Lower leg skin (tissue), 4 donors: Measurements from ENCODE around the gene DUSP6. TPM values are rescaled to one million over a fixed set of nuclear protein-coding genes. Genes with fewer than 3 reads are reported as not detected.

Source experiments
- DNase-seq, 2 donors: peaks; one replicate each; pipeline ENCODE4 v3.0.0-alpha.2; 2019; ENCODE audit warnings: low spot score in 2 of 2
- H3K4me3 ChIP-seq: fragments of 200-600 bp; sonication (generic); 2 replicates; pipeline ENCODE4 v1.5.1; 2017; ENCODE audit warnings: mild to moderate bottlenecking, low read depth; ENCODE audit not compliant: poor library complexity, severe bottlenecking
- CTCF ChIP-seq, 3 donors: fragments of 450-650 bp; IDR thresholded peaks; one replicate each; pipeline ENCODE4 v1.5.1; 2016; ENCODE audit warnings: antibody characterized with exemption in 3 of 3, mild to moderate bottlenecking in 3 of 3, moderate library complexity in 2 of 3
- POLR2A ChIP-seq, 2 donors: fragments of 450-650 bp; IDR thresholded peaks; one replicate each; pipeline ENCODE4 v1.6.1; 2016 to 2017; ENCODE audit warnings: antibody characterized with exemption in 2 of 2, mild to moderate bottlenecking in 1 of 2, moderate library complexity in 1 of 2
- WGBS, 2 donors: methylation state at CpG; one replicate each; pipeline ENCODE4 v1.1.5; 2018; 5-methylcytosine and 5-hydroxymethylcytosine counted together
- intact Hi-C: fragments of 100-400 bp; cut with DNase I; formaldehyde crosslinking; loops from one replicate; pipeline ENCODE4 v1.15.0; 2023; ENCODE audit warnings: low total_unique reads
- total RNA-seq, 4 donors: library from RNA; depleted of rRNA; stranded (reverse); fragments of >200 nt; gene quantifications; one replicate each; pipeline ENCODE4 v1.1.0, GENCODE V29; 2016

Gene DUSP6
- total RNA-seq, 4 donors from 2014 or later = 29.6 to 57.5 (median 41.9) TPM

GRCh38 chr12:89309815-89310214 lies 42.5 kb downstream of the DUSP6 start:
- TF ChIP-seq CTCF (IDR thresholded peaks at IDR 0.05) = no peak
- TF ChIP-seq POLR2A (IDR thresholded peaks at IDR 0.05) = no peak
- no peak overlapping the region for H3K4me3 ChIP-seq
- WGBS, 2 donors = 76 to 80% methylated on average over 4 of the region's 4 CpGs
- DNase-seq = no peak
- intact Hi-C loops = no loop called here

GRCh38 chr12:89309440-89309802 lies 42.9 kb downstream of the DUSP6 start:
- intact Hi-C loops = no loop called here
- whole genome bisulfite sequencing, 2 donors = 78 to 86% methylated on average over 3 of the region's 3 CpGs
- no peak overlapping the region for H3K4me3 ChIP-seq
- no peak for DNase-seq
- TF ChIP-seq CTCF (IDR thresholded peaks at IDR 0.05) (no peak), POLR2A (IDR thresholded peaks at IDR 0.05) (no peak)

GRCh38 chr12:89307474-89308253 lies 44.6 kb downstream of the DUSP6 start:
- intact Hi-C loops = no loop called here
- WGBS, 2 donors = 91 to 94% methylated on average over 9 of the region's 9 CpGs
- no peak for TF ChIP-seq CTCF (IDR thresholded peaks at IDR 0.05)
- TF ChIP-seq POLR2A (IDR thresholded peaks at IDR 0.05) = no peak
- no peak overlapping the region for H3K4me3 ChIP-seq
- no peak for DNase-seq

- TF ChIP-seq CTCF (IDR thresholded peaks at IDR 0.05) (no peak), POLR2A (IDR thresholded peaks at IDR 0.05) (no peak)
- DNase-seq = no peak
- no peak overlapping the region for H3K4me3 ChIP-seq
- 66 to 70% methylated on average over 5 of the region's 5 CpGs for WGBS, 2 donors
- intact Hi-C loops = no loop called here
Observed at GRCh38 chr12:89306827-89307473, 45.4 kb downstream of the DUSP6 start.

GRCh38 chr12:89305373-89305772 lies 46.9 kb downstream of the DUSP6 start:
- H3K4me3 ChIP-seq = no peak overlapping the region

More at GRCh38 chr12:89305373-89305772, 46.9 kb downstream of the DUSP6 start:
- DNase-seq = no peak
- WGBS, 2 donors = 87 to 88% methylated on average over 1 of the region's 1 CpG
- intact Hi-C loops = no loop called here
- TF ChIP-seq CTCF (IDR thresholded peaks at IDR 0.05) (no peak), POLR2A (IDR thresholded peaks at IDR 0.05) (no peak)
